ENCODE measurements around the gene ARHGAP18. TPM values are rescaled to one million over a fixed set of nuclear protein-coding genes. Genes with fewer than 3 reads are reported as not detected.

The ARHGAP18 gene
- total RNA-seq, 1 experiment from 2014 or later = 2.4 TPM

DNA sequence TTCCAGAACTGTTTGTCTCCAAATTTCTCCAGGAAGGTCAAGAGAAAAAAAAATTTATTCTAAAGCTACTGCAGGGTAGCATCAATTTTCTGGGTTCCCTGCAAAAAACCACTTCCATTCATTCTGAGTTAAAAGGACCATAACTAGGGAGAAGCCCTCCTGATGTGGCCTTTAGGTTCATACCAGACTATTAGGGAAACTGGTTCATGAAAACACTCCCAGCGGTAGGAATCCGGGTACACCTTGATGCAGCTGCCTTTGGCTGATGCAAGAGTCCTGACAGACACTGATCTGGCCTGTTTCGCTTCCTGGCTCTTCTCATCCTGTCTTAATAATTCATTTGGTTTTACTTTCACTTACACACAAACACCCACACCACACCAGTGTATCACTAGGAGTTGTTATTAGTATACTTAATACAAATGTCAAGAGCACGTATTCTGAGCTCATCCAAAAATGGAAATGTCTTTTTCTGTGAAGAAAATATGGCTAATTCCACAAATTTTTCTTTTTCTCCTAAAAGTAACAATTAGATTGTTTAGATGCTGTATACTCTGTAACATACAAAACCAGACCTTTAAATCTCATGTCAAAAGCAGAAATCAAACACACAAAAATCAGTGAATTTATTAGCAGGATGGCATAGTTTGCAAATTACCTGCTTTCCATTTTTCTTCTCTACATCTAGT is 38.4 kb upstream of the ARHGAP18 start:
- Mint-ChIP-seq H3K4me1 (peaks cover 6% of the 10 kb centered on the region in 2 experiments; a peak in 3 of 4 replicates), H3K27ac (peak overlapping the region in 1 of 3 experiments; percentile 22; a peak in 1 of 7 replicates), H3K36me3 (ENCODE audit: insufficient read depth in 1 of 3, low read depth in 3 of 3) (no peaks in the 10 kb centered on the region), H3K9me3 (no peaks in the 10 kb centered on the region), H3K4me3 (no peak overlapping the region), H3K27me3 (ENCODE audit: low read depth) (no peaks in the 10 kb centered on the region)
- DNase-seq = peak; percentile 33
- Histone ChIP-seq H3K4me1 (ENCODE audit: insufficient read depth, low read length) (no peaks in the 10 kb centered on the region), H2AK5ac (ENCODE audit: insufficient read length, low read length) (no peak overlapping the region), H3K79me1 (ENCODE audit: insufficient read depth, low read depth, low read length, poor library complexity, severe bottlenecking) (no peaks in the 10 kb centered on the region), H3K9me3 (ENCODE audit: control insufficient read depth, low read depth, low read length) (no peaks in the 10 kb centered on the region), H4K20me1 (ENCODE audit: control insufficient read depth, insufficient read depth, insufficient read length) (no peaks in the 10 kb centered on the region), H2BK15ac (ENCODE audit: low read depth, low read length) (no peak overlapping the region), H3K9ac (ENCODE audit: extremely low read depth, insufficient read length, low read length) (no peak overlapping the region), H4K5ac (ENCODE audit: insufficient read length, low read depth, low read length) (no peak overlapping the region), H4K91ac (ENCODE audit: insufficient read length, low read depth, low read length) (no peak overlapping the region), H2BK5ac (ENCODE audit: insufficient read length, low read length) (no peak overlapping the region), H3K23me2 (ENCODE audit: insufficient read length, low read depth, low read length, poor library complexity, severe bottlenecking) (no peaks in the 10 kb centered on the region), H2AFZ (ENCODE audit: low read length) (no peak overlapping the region), H3K14ac (ENCODE audit: insufficient read depth, low read length) (no peak overlapping the region), H4K8ac (replicated peaks; ENCODE audit: insufficient read length, low read depth, low read length) (no peak overlapping the region), H2BK20ac (ENCODE audit: low read depth, low read length, poor library complexity, severe bottlenecking) (no peak overlapping the region), H3K4me2 (ENCODE audit: insufficient read depth, insufficient read length, low read length) (no peak overlapping the region), H3K27me3 (ENCODE audit: insufficient read depth, low read length) (no peaks in the 10 kb centered on the region), H3K23ac (ENCODE audit: insufficient read length, low read depth, low read length) (no peak overlapping the region), H3K27ac (ENCODE audit: insufficient read length, low read depth, low read length) (no peak overlapping the region), H3K56ac (ENCODE audit: insufficient read length, low read depth, low read length) (no peak overlapping the region), H2BK12ac (ENCODE audit: insufficient read length, low read depth, low read length) (no peak overlapping the region), H3K4ac (ENCODE audit: low read depth, low read length) (no peak overlapping the region), H3K18ac (ENCODE audit: insufficient read length, low read depth, low read length) (no peak overlapping the region), H3K79me2 (ENCODE audit: insufficient read depth, low read length) (no peaks in the 10 kb centered on the region), H3T11ph (ENCODE audit: low read length) (no peak overlapping the region), H2BK120ac (ENCODE audit: low read depth, low read length, poor library complexity, severe bottlenecking) (no peak overlapping the region)
- TF ChIP-seq, protein P1, sequence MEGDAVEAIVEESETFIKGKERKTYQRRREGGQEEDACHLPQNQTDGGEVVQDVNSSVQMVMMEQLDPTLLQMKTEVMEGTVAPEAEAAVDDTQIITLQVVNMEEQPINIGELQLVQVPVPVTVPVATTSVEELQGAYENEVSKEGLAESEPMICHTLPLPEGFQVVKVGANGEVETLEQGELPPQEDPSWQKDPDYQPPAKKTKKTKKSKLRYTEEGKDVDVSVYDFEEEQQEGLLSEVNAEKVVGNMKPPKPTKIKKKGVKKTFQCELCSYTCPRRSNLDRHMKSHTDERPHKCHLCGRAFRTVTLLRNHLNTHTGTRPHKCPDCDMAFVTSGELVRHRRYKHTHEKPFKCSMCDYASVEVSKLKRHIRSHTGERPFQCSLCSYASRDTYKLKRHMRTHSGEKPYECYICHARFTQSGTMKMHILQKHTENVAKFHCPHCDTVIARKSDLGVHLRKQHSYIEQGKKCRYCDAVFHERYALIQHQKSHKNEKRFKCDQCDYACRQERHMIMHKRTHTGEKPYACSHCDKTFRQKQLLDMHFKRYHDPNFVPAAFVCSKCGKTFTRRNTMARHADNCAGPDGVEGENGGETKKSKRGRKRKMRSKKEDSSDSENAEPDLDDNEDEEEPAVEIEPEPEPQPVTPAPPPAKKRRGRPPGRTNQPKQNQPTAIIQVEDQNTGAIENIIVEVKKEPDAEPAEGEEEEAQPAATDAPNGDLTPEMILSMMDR (conservative IDR thresholded peaks at IDR 0.05) = no peak
- WGBS (ENCODE audit: extremely low coverage, insufficient read length, low lambda C conversion rate) = no CpG with 5 or more reads among the region's 4 CpGs
